Neural cell (in vitro differentiated cells): ENCODE data around the gene PTPRG.

ENCODE experiments used
- CTCF ChIP-seq: fragments of 450-650 bp; IDR thresholded peaks from 2 replicates; pipeline ENCODE4 v1.5.1; 2014; ENCODE audit warnings: antibody characterized with exemption, mild to moderate bottlenecking, moderate library complexity; ENCODE audit not compliant: poor library complexity, severe bottlenecking
- REST ChIP-seq: IDR thresholded peaks from 2 replicates; pipeline ENCODE4 v1.6.1; 2012; ENCODE audit warnings: borderline replicate concordance
- TAF1 ChIP-seq: IDR thresholded peaks from 2 replicates; pipeline ENCODE4 v1.6.1; 2012; ENCODE audit warnings: low read depth

GRCh38 chr3:61846488-61846887 lies 285.1 kb downstream of the PTPRG start:
- no peak for TF ChIP-seq REST
- no peak for TF ChIP-seq TAF1
- no peak for TF ChIP-seq CTCF
